DND-41 (cell line): ENCODE measurements around the gene TBC1D1.

Source experiments
- EZH2 ChIP-seq: IDR thresholded peaks from 3 replicates; pipeline ENCODE4 v1.6.1; 2012; ENCODE audit warnings: borderline replicate concordance, low read depth, mild to moderate bottlenecking, moderate library complexity, low read length, inconsistent platforms; ENCODE audit not compliant: severe bottlenecking
- TF ChIP-seq, protein P1 (sequence below): IDR thresholded peaks from 2 replicates; pipeline ENCODE4 v1.5.1; 2012; ENCODE audit warnings: borderline replicate concordance, low read length, moderate library complexity, mild to moderate bottlenecking; ENCODE audit not compliant: poor library complexity, severe bottlenecking; ENCODE audit errors: extremely low read depth

GRCh38 chr4:38002451-38003071 lies 111.7 kb downstream of the TBC1D1 start:
- TF ChIP-seq, protein P1, sequence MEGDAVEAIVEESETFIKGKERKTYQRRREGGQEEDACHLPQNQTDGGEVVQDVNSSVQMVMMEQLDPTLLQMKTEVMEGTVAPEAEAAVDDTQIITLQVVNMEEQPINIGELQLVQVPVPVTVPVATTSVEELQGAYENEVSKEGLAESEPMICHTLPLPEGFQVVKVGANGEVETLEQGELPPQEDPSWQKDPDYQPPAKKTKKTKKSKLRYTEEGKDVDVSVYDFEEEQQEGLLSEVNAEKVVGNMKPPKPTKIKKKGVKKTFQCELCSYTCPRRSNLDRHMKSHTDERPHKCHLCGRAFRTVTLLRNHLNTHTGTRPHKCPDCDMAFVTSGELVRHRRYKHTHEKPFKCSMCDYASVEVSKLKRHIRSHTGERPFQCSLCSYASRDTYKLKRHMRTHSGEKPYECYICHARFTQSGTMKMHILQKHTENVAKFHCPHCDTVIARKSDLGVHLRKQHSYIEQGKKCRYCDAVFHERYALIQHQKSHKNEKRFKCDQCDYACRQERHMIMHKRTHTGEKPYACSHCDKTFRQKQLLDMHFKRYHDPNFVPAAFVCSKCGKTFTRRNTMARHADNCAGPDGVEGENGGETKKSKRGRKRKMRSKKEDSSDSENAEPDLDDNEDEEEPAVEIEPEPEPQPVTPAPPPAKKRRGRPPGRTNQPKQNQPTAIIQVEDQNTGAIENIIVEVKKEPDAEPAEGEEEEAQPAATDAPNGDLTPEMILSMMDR = no peak
- no peak for TF ChIP-seq EZH2
